DMS53 (cell line): ENCODE results near the gene PNPLA7.
"Not testable (repeated sequence)": the region's sequence is repeated elsewhere in the genome, so short reads cannot be mapped to it uniquely, and the experiment has no call there.

Source experiments
- DNase-seq: peaks from one replicate; lab custom pipeline; 2025; lab: John Stamatoyannopoulos, UW

Gene PNPLA7

DNA sequence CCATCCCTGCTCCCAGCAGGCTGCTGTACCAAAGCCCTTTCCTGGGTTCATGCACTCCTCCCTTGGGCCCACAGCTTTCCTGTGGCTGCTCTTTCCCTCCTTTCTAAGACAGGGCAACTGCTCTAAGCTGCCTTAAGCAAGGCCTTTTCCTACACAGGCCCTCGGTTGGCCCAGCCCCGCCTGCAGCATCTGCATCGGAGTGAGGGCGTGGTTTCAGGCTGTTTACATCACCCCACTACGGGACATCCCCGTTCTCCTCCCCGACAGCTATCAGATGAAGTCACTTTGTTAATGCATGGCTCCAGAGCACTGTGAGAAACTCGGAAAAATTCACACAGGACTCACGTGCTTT is 25.1 kb upstream of the PNPLA7 start:
- DNase-seq: no peak

DNA sequence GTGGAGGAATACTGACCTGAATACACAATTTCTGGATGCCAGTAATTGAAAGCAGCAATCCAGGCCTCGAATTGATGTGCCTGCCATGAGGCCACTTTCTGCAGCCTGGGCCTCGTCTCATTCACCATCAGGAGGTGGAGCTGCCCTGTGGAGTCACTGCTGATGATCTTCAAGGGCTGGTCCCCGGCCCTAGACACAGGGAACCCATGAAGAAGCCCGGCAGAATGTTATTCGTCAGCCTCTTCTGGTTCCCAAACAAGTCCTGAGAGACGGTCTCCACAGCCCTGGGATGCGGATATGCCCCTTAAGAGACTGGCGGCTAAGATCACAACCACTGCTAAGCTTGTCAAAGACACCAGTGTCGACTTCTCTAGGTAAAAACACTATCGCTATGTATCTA is 24.0 kb upstream of the PNPLA7 start:
- DNase-seq: no peak

- no peak for DNase-seq
Observed at GRCh38 chr9:137570566-137570965, 20.4 kb upstream of the PNPLA7 start.

GRCh38 chr9:137569609-137570203 is 19.5 kb upstream of the PNPLA7 start:
- DNase-seq: no peak

- DNase-seq: not testable (repeated sequence)
Observed at GRCh38 chr9:137568445-137568844, 18.2 kb upstream of the PNPLA7 start.

DNA sequence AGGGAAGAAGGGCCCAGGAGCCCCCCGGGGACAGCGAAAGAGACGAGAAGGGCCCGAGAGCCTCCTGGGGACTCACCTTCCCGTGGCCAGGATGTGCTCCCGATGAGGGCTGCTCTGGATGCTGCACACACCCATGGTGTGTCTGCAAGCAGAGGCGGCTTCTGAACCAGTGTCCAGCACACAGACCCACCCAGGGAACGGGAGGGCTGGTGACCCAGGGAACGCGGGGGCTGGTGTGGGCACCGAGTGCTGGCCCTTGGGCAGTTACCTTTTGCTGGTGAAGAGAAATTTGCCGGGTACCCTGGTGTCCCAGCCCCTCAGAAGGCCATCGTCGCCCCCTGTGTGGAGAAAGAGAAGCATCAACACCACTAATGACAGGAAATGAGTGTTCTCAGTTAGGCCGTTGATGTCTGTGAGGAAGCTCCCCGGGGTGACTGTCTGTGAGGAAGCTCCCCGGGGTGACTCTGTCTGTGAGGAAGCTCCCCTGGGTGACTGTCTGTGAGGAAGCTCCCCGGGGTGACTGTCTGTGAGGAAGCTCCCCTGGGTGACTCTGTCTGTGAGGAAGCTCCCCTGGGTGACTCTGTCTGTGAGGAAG is 14.7 kb upstream of the PNPLA7 start:
- DNase-seq: no peak

DNA sequence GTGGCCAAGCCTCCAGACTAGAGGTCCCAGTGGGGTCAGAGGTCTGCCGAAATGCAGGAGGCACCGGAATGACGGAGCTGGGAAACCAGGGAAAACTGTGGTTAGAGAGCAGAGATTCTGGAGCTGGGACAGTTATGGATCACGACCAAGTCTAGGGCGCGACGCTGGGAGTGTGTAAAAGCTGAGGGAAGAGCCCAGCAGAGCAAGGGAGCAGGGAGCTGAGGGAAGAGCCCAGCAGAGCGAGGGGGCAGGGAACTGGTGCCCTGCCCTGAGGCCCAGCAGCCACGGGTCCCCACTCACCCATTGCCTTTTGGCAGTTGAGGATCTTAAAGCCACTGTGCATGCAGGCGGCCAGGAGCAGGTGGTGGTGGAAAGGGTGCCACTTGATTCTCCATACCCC is 13.9 kb upstream of the PNPLA7 start:
- no peak for DNase-seq

DNA sequence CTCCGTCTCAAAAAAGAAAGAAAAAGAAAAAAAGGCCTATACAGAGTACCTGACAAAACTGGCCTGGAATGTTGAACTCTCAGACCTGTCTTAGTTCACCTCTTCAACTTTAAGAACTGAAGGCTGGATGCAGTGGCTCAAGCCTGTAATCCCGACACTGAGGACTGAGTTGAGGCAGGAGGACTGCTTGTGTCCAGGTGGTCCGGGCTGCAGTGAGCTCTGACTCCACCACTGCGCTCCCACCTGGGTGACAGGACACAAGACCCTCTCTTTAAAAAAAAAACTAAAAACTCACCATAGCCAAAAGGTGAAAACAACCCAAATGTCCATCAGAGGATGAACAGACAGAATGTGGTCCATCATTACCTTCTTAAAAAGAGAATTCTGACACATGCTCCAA is 7.9 kb upstream of the PNPLA7 start:
- DNase-seq: no peak

GRCh38 chr9:137556069-137556838 is 6.1 kb upstream of the PNPLA7 start:
- peak; percentile 26 for DNase-seq

GRCh38 chr9:137555179-137555578 is 5.0 kb upstream of the PNPLA7 start:
- no peak for DNase-seq

GRCh38 chr9:137554349-137554748 is 4.1 kb upstream of the PNPLA7 start:
- DNase-seq: no peak

GRCh38 chr9:137553654-137554053 is 3.5 kb upstream of the PNPLA7 start:
- not testable (repeated sequence) for DNase-seq

- no peak for DNase-seq
Observed at GRCh38 chr9:137552022-137552768, 2.0 kb upstream of the PNPLA7 start.

DNA sequence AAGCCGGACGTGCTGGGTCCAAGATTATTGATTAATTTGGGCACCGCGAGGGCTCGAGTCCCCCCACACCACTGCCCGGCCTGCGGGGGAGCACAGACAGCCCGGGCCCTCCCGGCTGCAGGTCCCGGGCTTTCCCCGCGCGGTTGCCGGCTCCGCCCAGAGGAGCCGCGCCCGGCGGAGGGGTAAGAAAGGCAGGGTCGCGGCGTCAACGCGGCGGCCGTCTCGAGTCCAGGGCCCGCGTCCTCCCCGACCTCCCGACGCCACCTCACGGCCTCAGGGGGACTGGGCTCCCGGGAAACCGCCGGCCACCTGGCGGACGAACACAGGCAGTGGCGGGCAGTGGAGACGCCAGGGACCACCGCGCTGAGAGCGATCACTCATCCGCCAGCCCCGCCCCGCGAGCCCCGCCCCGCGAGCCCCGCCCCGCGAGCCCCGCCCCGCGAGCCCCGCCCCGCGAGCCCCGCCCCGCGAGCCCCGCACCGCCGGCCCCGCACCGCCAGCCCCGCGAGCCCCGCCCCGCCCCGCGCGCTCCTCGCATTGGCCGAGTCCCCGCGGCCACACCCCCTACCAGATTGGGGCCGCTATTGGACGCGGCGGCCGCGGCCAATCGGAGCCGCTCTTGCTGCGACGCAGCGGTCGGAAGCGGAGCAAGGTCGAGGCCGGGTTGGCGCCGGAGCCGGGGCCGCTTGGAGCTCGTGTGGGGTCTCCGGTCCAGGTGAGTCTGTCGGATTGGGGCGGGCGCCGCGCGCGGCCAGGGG is 1.2 kb upstream of the PNPLA7 start, which contains the start of gene MRPL41:
Gene MRPL41 (plus strand): TSS at position 616 of the 758 bp plus-strand sequence. CDS start 203 bp downstream, outside the sequence.
- DNase-seq: peak; percentile 96

GRCh38 chr9:137550958-137551263 is 709 bp upstream of the PNPLA7 start:
- DNase-seq: not testable (repeated sequence)

GRCh38 chr9:137547687-137548543 is 2.3 kb downstream of the PNPLA7 start:
- DNase-seq: no peak

DNA sequence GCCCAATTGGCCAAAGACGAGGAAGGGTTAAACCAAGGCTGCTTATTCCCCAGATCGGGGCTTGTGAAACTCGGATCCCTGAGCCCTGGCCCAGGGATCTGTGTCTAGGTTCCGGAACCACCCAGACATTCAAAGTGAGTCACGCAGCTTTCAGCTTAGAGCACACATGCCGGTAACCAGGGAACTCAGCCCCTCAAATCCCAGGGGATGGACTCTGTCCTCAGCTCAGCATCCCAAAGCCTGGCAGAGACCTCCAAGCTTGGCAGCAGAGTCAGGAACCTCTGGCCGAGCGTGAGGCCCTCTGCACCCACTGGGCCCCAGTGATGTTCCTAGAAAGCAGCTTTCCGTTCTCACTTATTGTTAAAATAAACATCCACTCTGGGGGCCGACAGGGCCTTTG is 5.1 kb downstream of the PNPLA7 start:
- DNase-seq: no peak

DNA sequence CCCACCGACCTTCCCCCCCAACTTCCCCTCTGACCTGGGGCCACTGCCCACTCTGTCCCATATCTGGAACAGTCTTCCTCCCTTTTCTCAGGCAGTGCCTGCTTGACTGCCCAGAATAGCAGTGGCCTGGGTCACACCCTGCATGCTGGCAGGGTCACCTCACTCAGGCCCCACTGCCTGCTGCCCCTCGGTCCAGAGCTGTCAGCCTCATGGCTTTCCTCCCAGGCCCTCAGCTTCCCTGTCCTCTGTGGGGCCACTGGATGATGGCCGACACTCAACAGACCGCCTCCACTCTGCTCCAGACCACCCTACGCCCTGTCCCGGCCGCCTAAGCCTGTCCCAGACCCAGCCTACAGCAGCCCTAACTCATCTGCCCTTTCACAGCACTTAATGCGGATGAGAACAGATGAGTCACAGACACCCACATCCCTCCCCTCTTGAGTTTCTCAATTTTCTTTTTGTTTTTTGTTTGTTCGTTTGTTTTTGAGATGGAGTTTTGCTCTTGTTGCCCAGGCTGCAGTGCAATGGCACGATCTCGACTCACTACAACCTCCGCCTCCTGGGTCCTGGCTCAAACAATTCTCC is 5.9 kb downstream of the PNPLA7 start:
- DNase-seq: no peak

GRCh38 chr9:137543237-137543963 is 6.8 kb downstream of the PNPLA7 start:
- DNase-seq: no peak

- DNase-seq: no peak
Observed at GRCh38 chr9:137542486-137542885, 7.7 kb downstream of the PNPLA7 start.
